ENCODE results near the gene HOMEZ. TPM values are rescaled to one million over a fixed set of nuclear protein-coding genes. Genes with fewer than 3 reads are reported as not detected.

HOMEZ gene
- total RNA-seq, result 5.9 and 9.8 TPM in 2 replicates

GRCh38 chr14:23286020-23286901 is at the start of gene HOMEZ:
TSS of gene HOMEZ (minus strand) at chr14:23286132. CDS start at chr14:23285952, 180 bp downstream.

GRCh38 chr14:23320584-23321571 is 34.9 kb upstream of the HOMEZ start, which contains the start of gene PABPN1:
TSS of gene PABPN1 (plus strand) at chr14:23321457. CDS start at chr14:23321470, 13 bp downstream.

GRCh38 chr14:23306412-23307145 is 20.6 kb upstream of the HOMEZ start, which contains the start of gene BCL2L2:
TSS of gene BCL2L2 (plus strand) at chr14:23306833. CDS start at chr14:23307768, 935 bp downstream.

GRCh38 chr14:23302290-23303225 is 16.6 kb upstream of the HOMEZ start, which contains the start of gene PPP1R3E:
TSS of gene PPP1R3E (minus strand) at chr14:23302859. CDS start at chr14:23302576, 283 bp downstream.

GRCh38 chr14:23237772-23238594 is 47.9 kb downstream of the HOMEZ start, which contains the start of gene RNF212B:
TSS of gene RNF212B (plus strand) at chr14:23237936. CDS start at chr14:23240346, 2,410 bp downstream.

Small RNAs within 50 kb of the gene (small RNA-seq; reads per million reads assigned to genes)
- gene AL049829.1 (not detected), gene RNU6-1046P (not detected)

Other genes with a start within 250 kb of the HOMEZ start
- gene PSMB11, start 243.9 kb downstream of the HOMEZ start, total RNA-seq, result not detected in 2 replicates
- gene CDH24, start 228.6 kb downstream of the HOMEZ start, total RNA-seq, result 8.9 and 9.8 TPM in 2 replicates
- 126 and 134 TPM in 2 replicates for gene ACIN1, start 191.0 kb downstream of the HOMEZ start, total RNA-seq
- 41.9 and 45.7 TPM in 2 replicates for gene C14orf119, start 190.6 kb downstream of the HOMEZ start, total RNA-seq
- gene CIROP, start 181.1 kb downstream of the HOMEZ start, total RNA-seq, result not detected in 2 replicates
- gene CEBPE, start 166.9 kb downstream of the HOMEZ start, total RNA-seq, result not detected in 2 replicates
- gene SLC7A8, start 102.5 kb downstream of the HOMEZ start, total RNA-seq, result 1.1 and 2.4 TPM in 2 replicates
- gene RNF212B, start 48.2 kb downstream of the HOMEZ start, total RNA-seq, result not detected in 2 replicates
- gene PPP1R3E, start 16.7 kb upstream of the HOMEZ start, total RNA-seq, result 3.7 and 4.7 TPM in 2 replicates
- 18.5 and 22.2 TPM in 2 replicates for gene BCL2L2, start 20.7 kb upstream of the HOMEZ start, total RNA-seq
- gene PABPN1, start 35.3 kb upstream of the HOMEZ start, total RNA-seq, result 71.1 and 81.7 TPM in 2 replicates
- 0.86 and 1.1 TPM in 2 replicates for gene SLC22A17, start 66.8 kb upstream of the HOMEZ start, total RNA-seq
- gene EFS, start 79.0 kb upstream of the HOMEZ start, total RNA-seq, result not detected in 2 replicates
- not detected in 2 replicates for gene IL25, start 86.7 kb upstream of the HOMEZ start, total RNA-seq
- not detected in 2 replicates for gene CMTM5, start 90.9 kb upstream of the HOMEZ start, total RNA-seq
- gene MYH6, start 122.1 kb upstream of the HOMEZ start, total RNA-seq, result not detected in 2 replicates
- not detected in 2 replicates for gene MYH7, start 149.5 kb upstream of the HOMEZ start, total RNA-seq
- 41.6 and 48.2 TPM in 2 replicates for gene NGDN, start 183.6 kb upstream of the HOMEZ start, total RNA-seq